ENCODE data around the gene BLOC1S6. TPM values are rescaled to one million over a fixed set of nuclear protein-coding genes. Genes with fewer than 3 reads are reported as not detected.

Gene BLOC1S6
- total RNA-seq, 1 donor from 2014 or later: 40.9 TPM

- Histone ChIP-seq H3K9me3 (no peaks in the 10 kb centered on the region), H3K4me3 (no peak overlapping the region)
- ATAC-seq: no peak
These were observed 31.1 kb upstream of the BLOC1S6 start for GRCh38 chr15:45555934-45556608.

GRCh38 chr15:45572617-45573016 lies 14.6 kb upstream of the BLOC1S6 start:
- H3K9me3 ChIP-seq: no peaks in the 10 kb centered on the region
- no peak for TF ChIP-seq CTCF (IDR thresholded peaks at IDR 0.05)
- DNase-seq: no peak
- peaks cover 7% of the 10 kb centered on the region for H3K27me3 ChIP-seq
- intact Hi-C loops (cut with DNase I): no loop called here
- ATAC-seq: peak; percentile 39
- no peaks in the 10 kb centered on the region for H3K36me3 ChIP-seq
- no peak overlapping the region for H3K4me3 ChIP-seq
- H3K4me1 ChIP-seq: no peaks in the 10 kb centered on the region
- no peak overlapping the region for H3K27ac ChIP-seq

More at GRCh38 chr15:45555934-45556608, 31.1 kb upstream of the BLOC1S6 start:
- Histone ChIP-seq H3K36me3 (no peaks in the 10 kb centered on the region), H3K4me1 (no peaks in the 10 kb centered on the region), H3K27me3 (no peaks in the 10 kb centered on the region), H3K27ac (no peak overlapping the region)
- no peak for DNase-seq
- TF ChIP-seq CTCF (IDR thresholded peaks at IDR 0.05): no peak
- intact Hi-C loops (cut with DNase I): no loop called here

GRCh38 chr15:45573961-45574629 lies 13.1 kb upstream of the BLOC1S6 start:
- TF ChIP-seq CTCF (IDR thresholded peaks at IDR 0.05): no peak
- intact Hi-C loops (cut with DNase I): no loop called here
- DNase-seq (no peak), ATAC-seq (no peak)
- Histone ChIP-seq H3K4me3 (no peak overlapping the region), H3K27ac (no peak overlapping the region), H3K4me1 (no peaks in the 10 kb centered on the region), H3K27me3 (peaks cover 7% of the 10 kb centered on the region), H3K36me3 (no peaks in the 10 kb centered on the region), H3K9me3 (no peaks in the 10 kb centered on the region)

- no peaks in the 10 kb centered on the region for H3K27me3 ChIP-seq
- TF ChIP-seq CTCF (IDR thresholded peaks at IDR 0.05): no peak
- no peak overlapping the region for H3K4me3 ChIP-seq
- no peaks in the 10 kb centered on the region for H3K36me3 ChIP-seq
- intact Hi-C loops (cut with DNase I): no loop called here
- H3K4me1 ChIP-seq: peaks cover 5% of the 10 kb centered on the region
- no peak overlapping the region for H3K27ac ChIP-seq
- ATAC-seq (no peak), DNase-seq (no peak)
- no peaks in the 10 kb centered on the region for H3K9me3 ChIP-seq
These were observed 5.3 kb upstream of the BLOC1S6 start for GRCh38 chr15:45581919-45582318.

DNA sequence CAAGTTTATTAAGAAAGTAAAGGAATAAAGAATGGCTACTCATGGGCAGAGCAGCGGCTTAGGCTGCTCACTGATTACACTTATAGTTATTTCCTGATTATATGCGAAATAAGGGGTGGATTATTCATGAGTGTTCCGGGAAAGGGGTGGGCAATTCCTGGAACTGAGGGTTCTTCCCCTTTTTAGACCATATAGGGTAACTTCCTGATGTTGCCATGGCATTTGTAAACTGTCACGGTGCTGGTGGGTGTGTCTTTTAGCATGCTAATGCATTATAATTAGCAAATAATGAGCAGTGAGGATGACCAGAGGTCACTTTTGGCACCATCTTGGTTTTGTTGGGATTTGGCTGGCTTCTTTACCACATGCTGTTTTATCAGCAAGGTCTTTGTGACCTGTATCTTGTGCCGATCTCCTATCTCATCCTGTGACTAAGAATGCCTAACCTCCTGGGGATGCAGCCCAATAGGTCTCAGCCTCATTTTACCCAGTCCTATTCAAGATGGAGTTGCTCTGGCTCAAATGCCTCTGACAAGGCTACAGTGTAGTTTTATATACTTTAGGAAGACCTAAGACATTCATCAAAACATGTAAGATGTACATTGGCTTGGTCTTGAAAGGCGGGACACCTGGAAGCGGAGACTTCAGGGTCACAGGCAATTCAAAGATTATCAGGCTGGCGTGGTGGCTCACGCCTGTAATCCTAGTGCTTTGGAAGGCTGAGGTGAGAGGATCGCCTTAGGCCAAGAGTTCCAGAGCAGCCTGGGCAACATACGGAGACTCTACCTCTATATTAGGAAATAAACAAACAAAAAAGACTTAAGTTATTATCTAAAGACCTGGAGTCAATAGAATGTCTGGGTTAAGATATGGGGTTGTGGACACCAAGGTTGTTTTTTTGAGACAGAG lies 3.2 kb upstream of the BLOC1S6 start:
- ATAC-seq: no peak
- H3K27ac ChIP-seq: no peak overlapping the region
- DNase-seq: no peak
- no peaks in the 10 kb centered on the region for H3K27me3 ChIP-seq
- H3K36me3 ChIP-seq: no peaks in the 10 kb centered on the region
- no peak overlapping the region for H3K4me3 ChIP-seq
- TF ChIP-seq CTCF (IDR thresholded peaks at IDR 0.05): no peak
- intact Hi-C loops (cut with DNase I): no loop called here
- peaks cover 13% of the 10 kb centered on the region for H3K4me1 ChIP-seq
- no peaks in the 10 kb centered on the region for H3K9me3 ChIP-seq

Data from upper lobe of right lung (tissue), 1 donor.